Measurements from ENCODE around the gene CFAP119. TPM values are rescaled to one million over a fixed set of nuclear protein-coding genes. Genes with fewer than 3 reads are reported as not detected.

The CFAP119 gene
- total and polyA plus RNA-seq, 10 of the 15 experiments (the other 5 are each of a cell fraction or from before 2014, with no cell fraction given) = 2.2 to 9.4 (median 4.3) TPM

GRCh38 chr16:30784215-30784614, 22.4 kb upstream of the CFAP119 start:
- BruUV-seq (replicated peaks) = no TSS peak
- no peak overlapping the region for H3K27ac ChIP-seq (ENCODE audit: control insufficient read depth, insufficient read depth)
- intact Hi-C loops (cut with micrococcal nuclease; ENCODE audit: unreplicated experiment) (no loop called here), in situ Hi-C loops (cut with MboI) (no loop called here)
- H4K20me1 ChIP-seq (ENCODE audit: control insufficient read depth, insufficient read depth) = no peaks in the 10 kb centered on the region
- H3K4me3 ChIP-seq = no peak overlapping the region
- RAD21 ChIA-PET (ENCODE audit: unreplicated experiment) = no interaction called here
- H3K9me3 ChIP-seq (replicated peaks; ENCODE audit: control insufficient read depth, insufficient read depth, low read length) = no peaks in the 10 kb centered on the region
- 47% methylated on average over 16 of the region's 18 CpGs for WGBS (ENCODE audit: insufficient coverage, insufficient replicate concordance, low lambda C conversion rate, missing lambda C conversion rate)
- DNase-seq (ENCODE audit: low read depth, low spot score) (no peak), FAIRE-seq (no peak), ATAC-seq (no peak)
- SMC1A ChIA-PET (ENCODE audit: uncharacterized antibody, unreplicated experiment) = no interaction called here
- TF ChIP-seq, protein P1, sequence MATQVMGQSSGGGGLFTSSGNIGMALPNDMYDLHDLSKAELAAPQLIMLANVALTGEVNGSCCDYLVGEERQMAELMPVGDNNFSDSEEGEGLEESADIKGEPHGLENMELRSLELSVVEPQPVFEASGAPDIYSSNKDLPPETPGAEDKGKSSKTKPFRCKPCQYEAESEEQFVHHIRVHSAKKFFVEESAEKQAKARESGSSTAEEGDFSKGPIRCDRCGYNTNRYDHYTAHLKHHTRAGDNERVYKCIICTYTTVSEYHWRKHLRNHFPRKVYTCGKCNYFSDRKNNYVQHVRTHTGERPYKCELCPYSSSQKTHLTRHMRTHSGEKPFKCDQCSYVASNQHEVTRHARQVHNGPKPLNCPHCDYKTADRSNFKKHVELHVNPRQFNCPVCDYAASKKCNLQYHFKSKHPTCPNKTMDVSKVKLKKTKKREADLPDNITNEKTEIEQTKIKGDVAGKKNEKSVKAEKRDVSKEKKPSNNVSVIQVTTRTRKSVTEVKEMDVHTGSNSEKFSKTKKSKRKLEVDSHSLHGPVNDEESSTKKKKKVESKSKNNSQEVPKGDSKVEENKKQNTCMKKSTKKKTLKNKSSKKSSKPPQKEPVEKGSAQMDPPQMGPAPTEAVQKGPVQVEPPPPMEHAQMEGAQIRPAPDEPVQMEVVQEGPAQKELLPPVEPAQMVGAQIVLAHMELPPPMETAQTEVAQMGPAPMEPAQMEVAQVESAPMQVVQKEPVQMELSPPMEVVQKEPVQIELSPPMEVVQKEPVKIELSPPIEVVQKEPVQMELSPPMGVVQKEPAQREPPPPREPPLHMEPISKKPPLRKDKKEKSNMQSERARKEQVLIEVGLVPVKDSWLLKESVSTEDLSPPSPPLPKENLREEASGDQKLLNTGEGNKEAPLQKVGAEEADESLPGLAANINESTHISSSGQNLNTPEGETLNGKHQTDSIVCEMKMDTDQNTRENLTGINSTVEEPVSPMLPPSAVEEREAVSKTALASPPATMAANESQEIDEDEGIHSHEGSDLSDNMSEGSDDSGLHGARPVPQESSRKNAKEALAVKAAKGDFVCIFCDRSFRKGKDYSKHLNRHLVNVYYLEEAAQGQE (IDR thresholded peaks at IDR 0.05; ENCODE audit: low read depth, low read length) = no peak
- TF ChIP-seq SMAD1 (IDR thresholded peaks at IDR 0.05; ENCODE audit: low read depth, partially characterized antibody) (no peak), POLR2AphosphoS5 (IDR thresholded peaks at IDR 0.05; ENCODE audit: low read length) (no peak), RELB (IDR thresholded peaks at IDR 0.05; ENCODE audit: low read depth) (no peak), BCL11A (IDR thresholded peaks at IDR 0.05; ENCODE audit: low read depth, low read length) (no peak)
- no peaks in the 10 kb centered on the region for H3K4me1 ChIP-seq (ENCODE audit: control insufficient read depth, insufficient read depth, low read length)
- H2AFZ ChIP-seq (ENCODE audit: control insufficient read depth, low read depth, low read length) = no peak overlapping the region
- H3K9ac ChIP-seq (ENCODE audit: control insufficient read depth, insufficient read depth, low read length) = no peak overlapping the region
- CTCF ChIA-PET = interaction anchor here (0.6 to 1.6 kb wide), 2 partner anchors 66 to 117 kb away, joined by 3 read pairs; no protein-coding TSS in a partner anchor
- no peaks in the 10 kb centered on the region for H3K36me3 ChIP-seq (ENCODE audit: control insufficient read depth in 2 of 2, insufficient read depth in 2 of 2, low read length in 1 of 2)
- peaks cover 0 to 3% of the 10 kb centered on the region in 2 experiments; a peak in 2 of 4 replicates for H3K27me3 ChIP-seq (replicated peaks in 1 of 2; ENCODE audit: control insufficient read depth in 2 of 2, insufficient read depth in 2 of 2, low read length in 1 of 2)
- H3K79me2 ChIP-seq (ENCODE audit: control insufficient read depth, insufficient read depth, low read length) = no peaks in the 10 kb centered on the region
- H3K4me2 ChIP-seq (ENCODE audit: control insufficient read depth, insufficient read depth) = no peak overlapping the region
- POLR2A ChIA-PET = no interaction called here

All from GM12878 (cell line).